Fibroblast of mammary gland (primary cell): ENCODE results near the gene PRPF38A.
A peak's percentile ranks its signal among the peaks of the same experiment; 100 is the strongest.
"Not testable (repeated sequence)": the region's sequence is repeated elsewhere in the genome, so short reads cannot be mapped to it uniquely, and the experiment has no call there.

ENCODE experiments used
- DNase-seq: peaks from one replicate; pipeline ENCODE4 v3.0.0-alpha.2; 2010; ENCODE audit warnings: low read depth
- H3K4me3 ChIP-seq: 2 replicates; pipeline ENCODE4 v1.5.1; 2011; ENCODE audit warnings: low read depth, mild to moderate bottlenecking, low read length, moderate library complexity; ENCODE audit not compliant: control insufficient read depth
- TF ChIP-seq, protein P1 (sequence below): conservative IDR thresholded peaks from 2 replicates; pipeline ENCODE4 v1.5.1; 2011; ENCODE audit warnings: low read depth, low read length, inconsistent platforms; ENCODE audit not compliant: control insufficient read depth, insufficient read depth

PRPF38A gene

DNA sequence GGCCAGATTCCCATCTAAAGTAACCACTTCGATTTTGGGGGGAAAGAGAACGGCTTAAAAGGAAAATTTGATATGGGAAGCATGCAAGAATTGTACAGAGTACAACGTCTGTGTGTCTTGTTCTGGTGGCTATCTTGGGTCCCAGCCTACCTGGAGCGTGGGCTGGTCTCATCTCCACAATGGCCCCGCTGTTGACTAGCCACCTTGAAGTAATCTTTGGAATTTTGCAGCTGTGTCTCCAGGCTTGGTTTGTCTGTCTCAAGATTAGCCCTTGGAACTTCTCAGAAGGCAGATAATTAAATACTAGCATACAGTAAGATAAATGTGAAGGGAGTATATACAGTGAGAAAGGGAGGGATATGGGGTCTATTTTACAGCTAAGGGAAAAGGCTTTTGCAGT is 37.1 kb upstream of the PRPF38A start:
- TF ChIP-seq, protein P1, sequence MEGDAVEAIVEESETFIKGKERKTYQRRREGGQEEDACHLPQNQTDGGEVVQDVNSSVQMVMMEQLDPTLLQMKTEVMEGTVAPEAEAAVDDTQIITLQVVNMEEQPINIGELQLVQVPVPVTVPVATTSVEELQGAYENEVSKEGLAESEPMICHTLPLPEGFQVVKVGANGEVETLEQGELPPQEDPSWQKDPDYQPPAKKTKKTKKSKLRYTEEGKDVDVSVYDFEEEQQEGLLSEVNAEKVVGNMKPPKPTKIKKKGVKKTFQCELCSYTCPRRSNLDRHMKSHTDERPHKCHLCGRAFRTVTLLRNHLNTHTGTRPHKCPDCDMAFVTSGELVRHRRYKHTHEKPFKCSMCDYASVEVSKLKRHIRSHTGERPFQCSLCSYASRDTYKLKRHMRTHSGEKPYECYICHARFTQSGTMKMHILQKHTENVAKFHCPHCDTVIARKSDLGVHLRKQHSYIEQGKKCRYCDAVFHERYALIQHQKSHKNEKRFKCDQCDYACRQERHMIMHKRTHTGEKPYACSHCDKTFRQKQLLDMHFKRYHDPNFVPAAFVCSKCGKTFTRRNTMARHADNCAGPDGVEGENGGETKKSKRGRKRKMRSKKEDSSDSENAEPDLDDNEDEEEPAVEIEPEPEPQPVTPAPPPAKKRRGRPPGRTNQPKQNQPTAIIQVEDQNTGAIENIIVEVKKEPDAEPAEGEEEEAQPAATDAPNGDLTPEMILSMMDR: no peak
- H3K4me3 ChIP-seq: no peak overlapping the region
- no peak for DNase-seq

DNA sequence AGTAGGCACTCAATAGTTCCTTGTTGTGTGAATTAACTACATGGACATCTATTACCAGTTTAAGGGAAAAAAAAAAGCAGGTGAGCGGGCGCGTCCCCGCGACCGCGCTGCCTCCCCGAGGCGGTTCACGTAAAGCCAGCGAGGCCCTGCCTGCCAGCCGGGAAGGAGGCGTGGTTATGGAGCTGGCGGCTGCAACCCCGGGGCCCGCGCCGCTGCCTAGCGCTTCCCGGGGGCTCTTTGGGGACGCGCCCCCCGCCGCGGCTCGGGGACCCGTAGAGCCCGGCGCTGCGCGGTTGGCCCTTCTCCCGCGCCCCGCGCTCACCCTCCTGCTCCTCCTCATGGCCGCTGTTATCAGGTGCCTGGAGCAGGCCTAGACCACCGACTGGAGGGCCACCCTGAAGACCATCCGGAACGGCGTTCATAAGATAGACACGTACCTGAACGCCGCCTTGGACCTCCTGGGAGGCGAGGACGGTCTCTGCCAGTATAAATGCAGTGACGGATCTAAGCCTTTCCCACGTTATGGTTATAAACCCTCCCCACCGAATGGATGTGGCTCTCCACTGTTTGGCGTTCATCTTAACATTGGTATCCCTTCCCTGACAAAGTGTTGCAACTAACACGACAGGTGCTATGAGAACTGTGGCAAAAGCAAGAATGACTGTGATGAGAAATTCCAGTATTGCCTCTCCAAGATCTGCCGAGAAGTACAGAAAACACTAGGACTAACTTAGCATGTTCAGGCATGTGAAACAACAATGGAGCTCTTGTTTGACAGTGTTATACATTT is 35.8 kb upstream of the PRPF38A start:
- TF ChIP-seq, protein P1: no peak
- peak; percentile 37 for DNase-seq
- peak overlapping the region; percentile 22 for H3K4me3 ChIP-seq

DNA sequence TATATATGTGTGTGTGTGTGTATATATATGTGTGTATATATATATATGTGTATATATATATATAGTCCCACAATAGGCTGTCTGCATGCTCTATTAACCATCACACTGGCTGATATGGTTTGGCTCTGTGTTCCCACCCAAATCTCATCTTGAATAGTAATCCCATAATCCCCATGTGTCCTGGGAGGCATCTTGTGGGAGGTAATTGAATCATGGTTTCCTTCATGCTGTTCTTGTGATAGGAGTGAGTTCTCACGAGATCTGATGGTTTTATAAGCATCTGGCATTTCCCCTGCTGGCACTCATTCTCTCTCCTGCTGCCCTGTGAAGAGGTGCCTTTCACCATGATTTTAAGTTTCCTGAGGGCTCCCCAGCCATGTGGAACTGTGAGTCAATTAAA is 34.6 kb upstream of the PRPF38A start:
- not testable (repeated sequence) for DNase-seq, H3K4me3 ChIP-seq

DNA sequence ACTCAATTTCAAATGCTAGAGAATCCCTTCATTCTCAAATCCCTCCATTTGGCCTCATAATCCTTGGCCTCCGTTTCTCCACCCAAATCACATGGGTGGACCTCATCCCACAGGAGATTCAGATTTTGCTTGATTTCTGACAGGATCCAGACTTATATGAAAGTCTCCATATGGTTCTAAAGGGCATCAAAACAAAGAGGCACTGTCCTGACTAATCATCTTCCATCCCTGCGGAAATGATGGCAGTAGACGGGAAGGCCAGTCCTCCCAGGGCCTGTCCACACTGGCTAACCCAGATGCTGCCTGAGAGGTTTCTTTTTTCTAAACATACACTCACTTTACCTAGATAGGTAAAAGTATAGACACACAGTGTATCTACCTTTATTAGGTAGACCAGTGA is 19.0 kb upstream of the PRPF38A start:
- TF ChIP-seq, protein P1: no peak
- DNase-seq: no peak
- H3K4me3 ChIP-seq: no peak overlapping the region

DNA sequence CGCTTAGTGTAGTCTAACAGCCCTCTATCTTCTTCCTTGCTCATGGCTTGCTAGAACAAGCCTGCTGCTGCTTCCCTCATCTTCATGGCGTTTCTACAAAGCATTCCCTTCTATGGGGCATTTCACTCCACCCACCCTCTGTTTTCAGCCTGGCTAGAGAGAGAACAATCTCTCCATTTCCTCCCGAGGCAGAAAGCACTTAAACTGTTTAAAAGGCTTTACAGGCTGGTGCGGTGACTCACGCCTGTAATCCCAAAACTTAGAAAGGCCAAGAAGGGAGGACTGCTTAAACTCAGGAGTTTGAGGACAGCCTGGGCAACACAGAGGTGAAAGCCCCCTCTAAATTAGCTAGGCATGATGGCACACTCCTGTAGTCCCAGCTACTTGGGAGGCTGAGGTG is 17.9 kb upstream of the PRPF38A start:
- DNase-seq: no peak
- TF ChIP-seq, protein P1: no peak
- H3K4me3 ChIP-seq: no peak overlapping the region

DNA sequence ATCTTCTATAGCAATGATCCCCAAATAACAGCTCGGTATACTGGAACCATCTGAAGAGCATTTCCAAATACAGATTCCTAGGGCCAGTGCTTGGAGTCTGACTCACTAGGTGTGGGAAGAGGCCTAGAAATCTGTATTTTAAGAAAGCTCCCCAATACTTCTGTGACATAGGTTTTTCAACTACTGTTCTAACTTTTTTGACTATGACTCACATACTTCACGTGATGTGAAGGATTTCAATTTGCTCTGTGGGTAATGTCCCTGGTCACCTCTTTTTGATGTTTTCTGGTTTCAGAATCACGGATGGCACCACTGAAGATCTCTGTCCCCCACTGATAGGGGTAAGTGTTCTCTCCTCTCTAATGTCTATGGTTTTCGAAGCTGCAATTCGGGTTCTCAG is 11.2 kb upstream of the PRPF38A start:
- no peak overlapping the region for H3K4me3 ChIP-seq
- TF ChIP-seq, protein P1: no peak
- no peak for DNase-seq

DNA sequence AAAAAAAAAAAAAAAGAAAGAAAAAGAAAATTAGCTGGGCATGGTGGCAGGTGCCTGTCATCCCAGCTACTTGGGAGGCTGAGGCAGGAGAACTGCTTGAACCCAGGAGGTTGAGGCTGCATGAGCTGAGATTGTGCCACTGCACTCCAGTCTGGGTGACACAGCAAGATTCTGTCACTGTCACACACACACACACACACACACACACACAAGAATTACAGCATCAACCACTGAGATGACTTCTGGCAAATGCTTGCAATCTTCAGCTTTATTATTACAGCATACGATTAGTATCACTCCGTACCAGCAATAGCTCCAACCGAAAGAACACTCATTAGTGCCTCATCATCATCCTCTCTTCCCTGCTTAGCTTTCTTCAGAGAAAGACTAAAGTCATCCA is 4.8 kb upstream of the PRPF38A start:
- TF ChIP-seq, protein P1: no peak
- H3K4me3 ChIP-seq: no peak overlapping the region
- DNase-seq: no peak
